DOHH2 (cell line): Measurements from ENCODE around the gene EXOC3.

Source experiments
- EZH2phosphoT487 ChIP-seq: fragments of 200-600 bp; sonication (generic); IDR thresholded peaks from 2 replicates; pipeline ENCODE4 v1.6.1; 2017; ENCODE audit warnings: borderline replicate concordance, mild to moderate bottlenecking, antibody characterized with exemption, low read length, moderate library complexity, mixed read lengths
- TF ChIP-seq, protein P1 (sequence below): fragments of 200-600 bp; sonication (generic); IDR thresholded peaks from one replicate; pipeline ENCODE4 v1.5.1; 2014; ENCODE audit warnings: antibody characterized with exemption, mild to moderate bottlenecking, low read depth, low read length; ENCODE audit not compliant: poor library complexity, severe bottlenecking

DNA sequence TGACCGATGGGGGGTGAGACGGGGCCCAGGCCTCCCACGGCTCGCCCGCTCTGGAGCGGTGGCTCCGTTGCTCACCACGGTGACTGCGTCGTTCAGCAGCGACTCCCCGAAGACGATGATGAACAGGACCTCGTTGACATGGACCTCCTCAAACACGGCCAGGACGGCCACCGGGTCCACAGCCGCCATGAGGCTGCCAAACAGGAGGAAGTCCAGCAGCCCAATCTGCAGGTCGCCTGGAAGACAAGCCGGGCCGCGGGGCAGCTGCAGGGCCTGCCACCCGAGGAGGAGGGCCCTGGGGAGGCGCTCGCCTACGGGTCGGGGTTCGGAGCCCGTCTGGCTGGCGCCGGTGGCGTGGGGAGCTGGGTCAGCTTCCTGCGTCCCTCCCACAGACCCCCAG lies 45.3 kb downstream of the EXOC3 start:
- TF ChIP-seq, protein P1, sequence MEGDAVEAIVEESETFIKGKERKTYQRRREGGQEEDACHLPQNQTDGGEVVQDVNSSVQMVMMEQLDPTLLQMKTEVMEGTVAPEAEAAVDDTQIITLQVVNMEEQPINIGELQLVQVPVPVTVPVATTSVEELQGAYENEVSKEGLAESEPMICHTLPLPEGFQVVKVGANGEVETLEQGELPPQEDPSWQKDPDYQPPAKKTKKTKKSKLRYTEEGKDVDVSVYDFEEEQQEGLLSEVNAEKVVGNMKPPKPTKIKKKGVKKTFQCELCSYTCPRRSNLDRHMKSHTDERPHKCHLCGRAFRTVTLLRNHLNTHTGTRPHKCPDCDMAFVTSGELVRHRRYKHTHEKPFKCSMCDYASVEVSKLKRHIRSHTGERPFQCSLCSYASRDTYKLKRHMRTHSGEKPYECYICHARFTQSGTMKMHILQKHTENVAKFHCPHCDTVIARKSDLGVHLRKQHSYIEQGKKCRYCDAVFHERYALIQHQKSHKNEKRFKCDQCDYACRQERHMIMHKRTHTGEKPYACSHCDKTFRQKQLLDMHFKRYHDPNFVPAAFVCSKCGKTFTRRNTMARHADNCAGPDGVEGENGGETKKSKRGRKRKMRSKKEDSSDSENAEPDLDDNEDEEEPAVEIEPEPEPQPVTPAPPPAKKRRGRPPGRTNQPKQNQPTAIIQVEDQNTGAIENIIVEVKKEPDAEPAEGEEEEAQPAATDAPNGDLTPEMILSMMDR = no peak
- no peak for TF ChIP-seq EZH2phosphoT487
